Measurements from ENCODE around the gene COPZ2. TPM values are rescaled to one million over a fixed set of nuclear protein-coding genes. Genes with fewer than 3 reads are reported as not detected.

Gene COPZ2
- total RNA-seq, 4 donors from 2014 or later = 58.1 to 73.9 (median 64.1) TPM

DNA sequence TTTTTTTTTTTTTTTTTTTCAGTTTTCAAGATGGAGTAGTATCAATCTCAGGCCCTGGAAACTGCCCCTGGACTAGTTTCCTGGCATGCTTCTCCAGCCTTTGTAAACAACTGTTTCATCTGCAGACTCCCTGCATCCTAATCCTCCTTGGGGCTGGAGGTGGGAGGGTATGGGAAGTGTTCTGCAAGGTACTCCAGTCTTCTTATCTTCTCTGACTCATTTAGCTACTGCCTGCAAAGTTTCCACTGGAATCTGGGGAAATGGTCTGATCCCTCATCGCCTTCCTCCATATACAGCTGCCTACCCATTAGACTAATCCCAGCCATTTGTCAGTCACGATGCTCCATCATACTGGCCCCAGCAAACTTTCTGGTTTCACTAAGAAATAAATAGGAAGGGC, 21.5 kb downstream of the COPZ2 start:
- intact Hi-C loops (cut with DNase I) = loop anchor here (5.0 to 10.0 kb wide), 2 partner anchors 64 to 171 kb away; partner anchors contain the start of gene SCRN2

GRCh38 chr17:48014595-48015111, 22.9 kb downstream of the COPZ2 start:
- Histone ChIP-seq H3K27me3 (peaks cover 0 to 59% (median 20%) of the 10 kb centered on the region in 4 donors), H3K4me3 (no peak overlapping the region), H3K27ac (replicated peaks in 1 of 4) (no peak overlapping the region), H3K4me1 (peaks cover 10 to 32% (median 14%) of the 10 kb centered on the region in 4 donors), H3K36me3 (no peaks in the 10 kb centered on the region), H3K9me3 (no peaks in the 10 kb centered on the region)
- intact Hi-C loops (cut with DNase I) = loop anchor here (5.0 to 10.0 kb wide), 2 partner anchors 62 to 170 kb away; partner anchors contain the start of gene SCRN2
- WGBS = 70% methylated on average over 8 of the region's 8 CpGs
- TF ChIP-seq POLR2A (IDR thresholded peaks at IDR 0.05; ENCODE audit: low read depth) (no peak), CTCF (IDR thresholded peaks at IDR 0.05) (no peak), POLR2AphosphoS5 (IDR thresholded peaks at IDR 0.05) (no peak), EP300 (IDR thresholded peaks at IDR 0.05) (no peak)
- DNase-seq (ENCODE audit: extremely low spot score) = no peak

More for the DNA sequence above, 21.5 kb downstream of the COPZ2 start:
- Histone ChIP-seq H3K9me3 (no peaks in the 10 kb centered on the region), H3K4me3 (no peak overlapping the region), H3K27me3 (peaks cover 0 to 53% (median 15%) of the 10 kb centered on the region in 4 donors), H3K36me3 (no peaks in the 10 kb centered on the region), H3K27ac (replicated peaks in 1 of 4) (no peak overlapping the region), H3K4me1 (peaks cover 10 to 32% (median 14%) of the 10 kb centered on the region in 4 donors)
- no peak for TF ChIP-seq POLR2AphosphoS5 (IDR thresholded peaks at IDR 0.05)
- no peak for TF ChIP-seq POLR2A (IDR thresholded peaks at IDR 0.05; ENCODE audit: low read depth)
- TF ChIP-seq EP300 (IDR thresholded peaks at IDR 0.05) = no peak
- no peak for TF ChIP-seq CTCF (IDR thresholded peaks at IDR 0.05)
- 77% methylated on average over 2 of the region's 2 CpGs for WGBS
- DNase-seq (ENCODE audit: extremely low spot score) = no peak

DNA sequence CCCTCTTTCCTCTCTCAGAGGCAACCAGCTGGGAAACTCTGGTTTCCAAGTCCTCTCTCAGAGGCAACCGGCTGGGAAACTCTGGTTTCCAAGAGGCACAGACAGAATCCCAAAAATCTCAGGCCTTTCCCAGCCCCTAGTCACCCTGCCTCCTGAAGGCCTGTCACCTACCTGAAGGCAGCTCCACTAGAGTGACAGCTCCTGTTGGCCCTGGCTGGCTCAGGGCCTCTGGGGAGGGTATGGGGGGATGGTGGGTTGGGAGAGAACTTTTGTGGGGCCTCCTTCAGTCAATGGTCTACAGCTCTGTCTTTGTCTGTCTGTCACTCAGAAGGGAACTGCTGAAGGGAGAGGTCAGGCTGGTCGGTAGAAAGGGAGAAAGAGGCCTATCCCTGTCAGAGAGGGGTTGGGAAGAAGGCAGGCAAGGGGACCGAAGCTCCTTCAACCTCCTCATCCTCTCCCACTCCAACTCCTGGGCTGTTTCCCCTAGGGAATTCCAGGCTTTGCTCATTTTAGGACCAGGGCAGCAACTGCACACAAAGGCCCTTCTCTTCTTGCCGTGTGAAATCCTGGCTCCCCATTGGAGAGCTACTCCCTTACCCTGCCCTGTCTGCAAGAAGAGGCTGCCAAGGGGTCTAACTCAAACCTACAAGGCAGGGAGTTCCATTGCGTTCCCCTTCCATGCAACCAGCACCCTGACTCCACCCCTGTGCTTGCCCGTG, 23.6 kb downstream of the COPZ2 start:
- H3K4me1 ChIP-seq = peaks cover 10 to 32% (median 14%) of the 10 kb centered on the region in 4 donors
- no peak overlapping the region for H3K4me3 ChIP-seq
- no peaks in the 10 kb centered on the region for H3K36me3 ChIP-seq
- DNase-seq (ENCODE audit: extremely low spot score) = no peak
- TF ChIP-seq EP300 (IDR thresholded peaks at IDR 0.05) = no peak
- no peak for TF ChIP-seq POLR2AphosphoS5 (IDR thresholded peaks at IDR 0.05)
- no peak for TF ChIP-seq POLR2A (IDR thresholded peaks at IDR 0.05; ENCODE audit: low read depth)
- TF ChIP-seq CTCF (IDR thresholded peaks at IDR 0.05) = no peak
- 83% methylated on average over 6 of the region's 6 CpGs for WGBS
- H3K27me3 ChIP-seq = peaks cover 0 to 62% (median 23%) of the 10 kb centered on the region in 4 donors
- no peak overlapping the region for H3K27ac ChIP-seq (replicated peaks in 1 of 4)
- intact Hi-C loops (cut with DNase I) = loop anchor here (10.0 kb wide), 1 partner anchor 169 kb away; the partner anchor contains the start of gene SCRN2
- no peaks in the 10 kb centered on the region for H3K9me3 ChIP-seq

- no peak for TF ChIP-seq CTCF (IDR thresholded peaks at IDR 0.05)
- no peak for TF ChIP-seq EP300 (IDR thresholded peaks at IDR 0.05)
- no peak for TF ChIP-seq POLR2AphosphoS5 (IDR thresholded peaks at IDR 0.05)
- no peak for TF ChIP-seq POLR2A (IDR thresholded peaks at IDR 0.05; ENCODE audit: low read depth)
Observed at GRCh38 chr17:48012654-48013053, 24.9 kb downstream of the COPZ2 start.

More at GRCh38 chr17:48012654-48013053, 24.9 kb downstream of the COPZ2 start:
- Histone ChIP-seq H3K4me3 (peak overlapping the region; percentile 39 to 57 (median 43)), H3K4me1 (peaks cover 10 to 25% (median 14%) of the 10 kb centered on the region in 4 donors), H3K36me3 (no peaks in the 10 kb centered on the region), H3K9me3 (no peaks in the 10 kb centered on the region), H3K27me3 (peaks cover 0 to 71% (median 23%) of the 10 kb centered on the region in 4 donors), H3K27ac (replicated peaks in 1 of 4) (no peak overlapping the region)
- no peak for DNase-seq (ENCODE audit: extremely low spot score)
- intact Hi-C loops (cut with DNase I) = loop anchor here (10.0 kb wide), 1 partner anchor 168 kb away; the partner anchor contains the start of gene SCRN2
- WGBS = 48% methylated on average over 2 of the region's 5 CpGs
